GM12864 (cell line): Measurements from ENCODE around the gene TMEM35B.
"Not testable (repeated sequence)": the region's sequence is repeated elsewhere in the genome, so short reads cannot be mapped to it uniquely, and the experiment has no call there.

Source experiments
- DNase-seq: peaks from one replicate; pipeline ENCODE4 v3.0.0-alpha.2; 2011; ENCODE audit warnings: low read depth
- H3K4me3 ChIP-seq: 2 replicates; pipeline ENCODE4 v1.5.1; 2011; ENCODE audit warnings: mild to moderate bottlenecking, low read depth, low read length, control low read depth
- CTCF ChIP-seq: IDR thresholded peaks from 2 replicates; pipeline ENCODE4 v1.5.1; 2011; ENCODE audit warnings: low read depth, mild to moderate bottlenecking, moderate library complexity, low read length, control low read depth, inconsistent platforms; ENCODE audit errors: missing control alignments

TMEM35B gene

GRCh38 chr1:34987018-34987417 is 1.9 kb upstream of the TMEM35B start:
- no peak overlapping the region for H3K4me3 ChIP-seq
- TF ChIP-seq CTCF: no peak
- DNase-seq: no peak

- DNase-seq: not testable (repeated sequence)
- peak overlapping the region; percentile 77 for H3K4me3 ChIP-seq
Measured at GRCh38 chr1:34985609-34985904, 410 bp upstream of the TMEM35B start.

GRCh38 chr1:34984435-34984792 is 733 bp downstream of the TMEM35B start:
- no peak for TF ChIP-seq CTCF
- peak overlapping the region; percentile 77 for H3K4me3 ChIP-seq
- no peak for DNase-seq

GRCh38 chr1:34983700-34984355 is 1.3 kb downstream of the TMEM35B start:
- peak overlapping the region; percentile 77 for H3K4me3 ChIP-seq
- no peak for TF ChIP-seq CTCF
- no peak for DNase-seq

- H3K4me3 ChIP-seq: no peak overlapping the region
- no peak for TF ChIP-seq CTCF
- no peak for DNase-seq
Measured at GRCh38 chr1:34982820-34983376, 2.2 kb downstream of the TMEM35B start.

GRCh38 chr1:34980715-34981114 is 4.4 kb downstream of the TMEM35B start:
- TF ChIP-seq CTCF: no peak
- no peak for DNase-seq
- H3K4me3 ChIP-seq: no peak overlapping the region

GRCh38 chr1:34978921-34979320 is 6.2 kb downstream of the TMEM35B start:
- H3K4me3 ChIP-seq: no peak overlapping the region
- DNase-seq: no peak
- TF ChIP-seq CTCF: no peak
